Gastrocnemius medialis (tissue), 4 donors: ENCODE results near the gene CLDN22.

Source experiments
- CTCF ChIP-seq, 5 experiments: fragments of 450-650 bp in 3 of 5; fragments of 200-600 bp in 2 of 5; sonication (generic) in 2 of 5; IDR thresholded peaks in 4 of 5; conservative IDR thresholded peaks in 1 of 5; 1 replicate in 4 of 5; 2 replicates in 1 of 5; pipeline ENCODE4 v1.5.1; 2016 to 2019; ENCODE audit warnings: antibody characterized with exemption in 5 of 5, mild to moderate bottlenecking in 3 of 5, moderate library complexity in 3 of 5
- POLR2A ChIP-seq, 2 donors: fragments of 450-650 bp; IDR thresholded peaks; one replicate each; pipeline ENCODE4 v1.6.1; 2017; ENCODE audit warnings: antibody characterized with exemption in 2 of 2, mild to moderate bottlenecking in 2 of 2, moderate library complexity in 2 of 2

- TF ChIP-seq CTCF (IDR thresholded peaks at IDR 0.05 in 4 of 5, conservative IDR thresholded peaks at IDR 0.05 in 1 of 5) (no peak), POLR2A (IDR thresholded peaks at IDR 0.05) (no peak)
Measured at GRCh38 chr4:183350317-183351071, 30.4 kb upstream of the CLDN22 start.
